GM19328 (cell line): Measurements from ENCODE around the gene ZNF771.

Experiments used
- ATAC-seq: cut with Tn5 transposase; IDR thresholded peaks from one replicate; pipeline ENCODE4 v1.9.1; 2021; ENCODE audit warnings: mild to moderate bottlenecking, moderate library complexity; ENCODE audit not compliant: unreplicated experiment

The ZNF771 gene

GRCh38 chr16:30407102-30407803 is at the start of gene ZNF771:
Gene ZNF771, plus strand, starts transcription at chr16:30407606. Its CDS starts 448 bp downstream, at chr16:30408054.
- peak; percentile 82 for ATAC-seq

DNA sequence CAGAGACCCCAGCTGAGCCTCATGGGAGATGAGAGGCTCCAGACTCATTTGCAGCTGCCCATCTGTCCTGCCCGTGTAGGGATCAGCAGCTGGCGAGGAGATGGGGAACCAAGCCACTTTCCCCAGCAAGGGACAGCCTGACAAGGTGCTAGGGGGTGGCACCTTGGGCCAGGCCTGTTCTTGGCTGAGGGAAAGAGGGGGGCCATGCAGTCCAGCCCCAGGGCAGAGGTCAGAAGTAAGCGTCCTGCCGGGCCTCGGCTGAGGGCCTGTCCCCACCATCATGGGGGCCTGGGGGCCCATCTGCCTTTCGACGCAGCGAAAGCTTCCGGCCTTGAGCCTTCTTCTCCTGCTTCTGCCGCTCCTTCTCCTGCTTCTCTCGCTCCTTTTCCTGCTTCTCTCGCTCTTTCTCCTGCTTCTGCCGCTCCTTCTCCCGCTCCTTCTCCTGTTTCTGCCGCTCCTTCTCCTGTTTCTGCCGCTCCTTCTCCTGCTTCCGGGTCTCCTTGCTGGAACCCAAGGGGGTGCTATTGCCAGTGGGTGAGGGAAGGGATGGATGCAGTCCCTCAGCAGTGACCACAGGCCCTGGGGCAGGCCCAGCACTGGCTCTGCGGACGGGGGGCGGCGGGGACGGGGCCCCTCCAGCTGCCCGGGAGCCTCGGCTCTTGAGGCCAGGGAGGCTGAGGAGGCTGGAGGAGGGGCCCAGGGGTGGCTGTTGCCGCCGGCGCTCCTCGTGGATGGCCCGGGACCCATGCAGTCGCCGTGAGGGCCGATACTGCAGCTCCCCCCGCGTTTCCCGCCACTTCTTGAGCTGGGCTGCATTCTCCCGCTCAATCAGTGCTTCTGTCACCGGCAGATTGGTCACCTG is 49.5 kb upstream of the ZNF771 start:
- no peak for ATAC-seq

DNA sequence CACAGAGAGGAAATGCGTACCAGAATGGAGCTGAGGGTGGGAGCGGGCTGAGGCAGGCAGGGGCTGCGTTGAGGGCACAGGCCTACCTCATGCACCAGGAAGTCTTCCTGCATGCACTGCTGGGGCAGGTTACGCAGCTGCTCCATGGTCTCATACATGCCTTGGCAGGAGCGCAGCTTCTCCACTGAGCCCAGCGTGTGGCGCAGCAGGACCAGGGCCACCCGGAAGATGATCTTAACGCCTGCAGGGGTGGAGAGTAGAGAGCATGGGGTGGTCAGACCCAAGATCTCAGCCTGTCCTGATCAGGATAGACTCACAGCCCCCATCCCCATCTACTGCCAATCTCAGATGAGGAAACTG is 48.8 kb upstream of the ZNF771 start:
- ATAC-seq, result no peak

GRCh38 chr16:30358990-30359870 is 48.2 kb upstream of the ZNF771 start:
- no peak for ATAC-seq

- no peak for ATAC-seq
These were observed 47.6 kb upstream of the ZNF771 start for GRCh38 chr16:30359871-30360170.

GRCh38 chr16:30361180-30361579 is 46.2 kb upstream of the ZNF771 start:
- no peak for ATAC-seq

DNA sequence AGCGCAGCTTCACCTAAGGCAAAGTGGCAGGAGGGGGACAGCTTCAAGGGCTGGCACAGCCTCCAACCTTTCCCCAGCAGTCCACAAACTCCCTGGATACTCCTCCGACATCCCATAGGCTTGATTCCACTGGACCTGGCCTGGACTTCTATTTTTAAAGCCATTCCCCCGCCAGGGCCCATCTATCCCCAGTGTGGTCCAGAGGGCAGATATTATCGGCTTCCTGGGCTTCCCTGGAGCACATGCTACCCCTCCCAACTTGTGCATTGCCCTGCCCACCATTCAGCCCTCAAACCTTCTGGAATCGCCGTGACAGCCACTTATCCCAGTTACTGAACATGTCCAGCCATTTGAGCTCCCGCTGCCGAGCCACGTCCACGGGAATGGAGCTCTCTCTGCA is 42.2 kb upstream of the ZNF771 start:
- ATAC-seq, result no peak

- no peak for ATAC-seq
These were observed 40.9 kb upstream of the ZNF771 start for GRCh38 chr16:30366511-30366910.

DNA sequence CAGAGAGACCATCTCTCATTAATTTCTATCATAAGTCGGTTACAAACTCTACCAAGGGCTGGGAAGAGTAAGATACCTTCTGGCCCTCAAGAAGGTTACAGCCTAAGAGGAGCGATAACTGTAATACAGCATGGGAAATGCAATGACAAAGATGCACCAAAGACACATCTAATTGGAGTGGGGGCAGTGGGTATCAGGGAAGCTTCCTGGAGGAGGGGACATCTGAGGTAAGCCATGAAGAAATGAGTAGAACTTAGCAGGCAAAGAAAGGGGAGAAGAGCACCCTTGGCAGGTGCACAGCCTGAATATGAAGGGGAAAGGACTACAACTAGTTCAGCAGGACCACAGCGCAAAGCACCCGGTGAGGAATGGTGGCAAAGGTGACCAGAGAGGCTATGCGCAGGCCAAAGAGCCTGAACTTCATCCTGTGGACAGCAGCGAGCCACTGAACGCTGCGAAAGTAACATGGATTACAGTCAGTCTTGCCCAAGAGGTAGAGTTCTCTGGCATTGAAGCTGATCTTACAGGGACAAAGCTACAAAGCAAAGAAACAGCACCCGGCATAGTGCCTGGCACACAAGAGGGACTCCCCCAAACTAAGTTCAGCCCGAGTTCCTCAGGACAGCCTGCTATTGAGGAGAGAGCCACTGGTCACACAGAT is 39.9 kb upstream of the ZNF771 start:
- no peak for ATAC-seq

GRCh38 chr16:30368122-30368791 is 39.1 kb upstream of the ZNF771 start:
- ATAC-seq, result no peak

- no peak for ATAC-seq
These were observed 38.7 kb upstream of the ZNF771 start for GRCh38 chr16:30368792-30369090.

DNA sequence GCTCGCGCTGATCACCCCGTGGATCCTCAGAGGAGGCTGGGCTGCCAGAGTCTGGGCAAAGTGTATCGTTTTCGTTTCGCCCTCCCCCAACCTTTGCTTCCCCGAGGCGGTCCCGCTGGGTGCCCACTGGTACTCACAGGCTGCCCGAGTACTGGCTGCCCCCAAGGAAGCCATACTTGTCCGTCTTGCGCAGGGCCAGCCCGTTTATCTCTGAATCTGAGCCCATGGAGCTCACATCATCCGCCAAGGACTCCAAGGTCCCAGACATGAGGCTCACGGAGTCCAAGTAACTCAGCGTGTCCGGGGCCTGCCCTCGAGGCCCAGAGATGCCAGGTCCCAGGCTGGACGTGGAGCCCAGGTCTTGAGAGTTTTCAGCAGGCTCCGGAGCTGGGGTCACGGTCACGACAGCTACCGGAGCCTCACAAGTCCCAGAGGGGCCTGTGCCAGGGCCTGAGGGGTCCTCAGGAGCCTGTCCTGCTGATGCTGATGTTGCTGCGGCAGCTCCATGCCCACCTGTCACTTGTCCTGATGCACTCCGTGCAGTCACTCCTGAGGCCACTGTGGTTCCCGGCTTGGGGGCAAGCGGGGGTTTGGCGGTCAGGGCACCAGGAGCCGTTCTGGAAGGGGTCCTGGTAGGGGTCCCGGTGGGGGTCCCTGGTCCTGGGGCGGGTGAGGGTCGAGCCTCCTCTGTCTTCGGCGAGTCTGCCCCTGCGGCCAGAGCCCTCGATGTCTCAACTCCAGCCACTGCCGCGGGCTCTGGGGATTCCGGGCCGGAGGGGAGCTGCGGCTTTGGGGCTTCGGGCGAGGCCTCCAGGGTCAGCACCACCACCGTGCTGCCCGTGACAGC is 38.1 kb upstream of the ZNF771 start:
- no peak for ATAC-seq

DNA sequence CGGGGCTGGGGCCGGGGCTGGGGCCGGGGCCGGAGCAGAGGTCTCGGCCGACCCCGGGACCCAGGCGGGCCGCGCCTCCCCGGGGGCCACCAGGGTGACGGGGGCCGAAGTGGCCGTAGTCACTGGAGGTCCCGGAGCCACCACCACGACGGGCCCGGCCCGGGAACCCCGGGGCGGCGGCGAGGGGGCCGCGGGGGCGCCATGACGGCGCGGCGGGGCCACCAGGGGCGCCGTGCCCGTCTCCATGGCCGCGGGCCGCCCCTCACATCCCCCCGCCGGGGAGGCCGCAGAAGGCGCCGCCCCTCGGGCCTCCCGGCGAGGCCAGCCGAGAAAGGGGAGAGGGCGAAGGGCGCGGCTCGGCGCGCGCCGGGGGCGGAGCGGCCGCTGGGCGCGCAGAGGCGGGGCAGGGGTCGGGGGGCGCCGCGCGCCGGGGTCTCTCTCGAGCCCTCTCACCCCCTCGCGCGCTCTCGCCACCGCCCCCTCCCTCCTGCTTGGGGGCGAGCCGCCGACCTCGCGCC is 37.4 kb upstream of the ZNF771 start:
- no peak for ATAC-seq

DNA sequence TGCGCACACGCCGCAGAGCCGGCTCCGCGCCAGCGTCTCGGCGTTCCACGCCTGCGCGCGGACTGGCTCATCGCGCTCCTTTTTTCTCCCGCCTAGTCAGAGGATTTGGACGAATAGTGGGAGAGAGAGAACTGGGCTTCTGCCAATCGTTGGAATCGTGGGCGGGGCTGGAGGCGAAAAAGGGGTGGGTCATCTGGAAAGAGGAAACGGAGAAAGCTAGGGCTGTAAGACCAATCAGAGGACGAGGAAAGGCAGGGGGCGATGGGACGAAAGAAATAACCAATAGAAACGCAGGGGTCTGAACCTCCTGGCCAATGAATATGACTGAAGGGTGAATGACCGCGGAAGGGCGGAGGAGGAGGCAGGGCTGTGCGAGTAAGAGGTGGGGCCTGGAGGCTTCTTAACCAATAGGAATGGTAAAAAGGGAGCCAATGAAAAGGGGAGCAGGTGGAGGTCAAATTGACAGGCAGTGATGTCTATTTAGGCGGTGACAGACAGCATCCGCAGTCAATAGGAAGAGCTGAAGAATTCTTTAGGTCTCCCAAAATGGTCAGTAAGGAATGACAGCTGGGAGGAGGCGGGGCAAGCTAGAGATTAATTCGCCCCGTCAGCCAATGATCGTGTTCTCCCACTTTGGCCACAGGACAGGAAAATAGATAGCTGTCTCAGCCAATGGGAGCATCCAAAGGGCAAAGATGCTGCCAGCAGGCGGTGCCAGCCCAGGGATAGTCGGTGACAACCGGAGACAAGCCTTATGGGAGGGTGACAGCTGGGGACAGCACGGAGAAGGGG is 36.8 kb upstream of the ZNF771 start, which contains the start of gene TBC1D10B:
Gene TBC1D10B (minus strand): TSS at position 39 of the 792 bp plus-strand sequence. CDS start 311 bp downstream, outside the sequence.
- ATAC-seq, result peak; percentile 70

GRCh38 chr16:30371248-30371816 is 36.1 kb upstream of the ZNF771 start:
- ATAC-seq, result no peak

- no peak for ATAC-seq
These were observed 35.2 kb upstream of the ZNF771 start for GRCh38 chr16:30372038-30372712.

DNA sequence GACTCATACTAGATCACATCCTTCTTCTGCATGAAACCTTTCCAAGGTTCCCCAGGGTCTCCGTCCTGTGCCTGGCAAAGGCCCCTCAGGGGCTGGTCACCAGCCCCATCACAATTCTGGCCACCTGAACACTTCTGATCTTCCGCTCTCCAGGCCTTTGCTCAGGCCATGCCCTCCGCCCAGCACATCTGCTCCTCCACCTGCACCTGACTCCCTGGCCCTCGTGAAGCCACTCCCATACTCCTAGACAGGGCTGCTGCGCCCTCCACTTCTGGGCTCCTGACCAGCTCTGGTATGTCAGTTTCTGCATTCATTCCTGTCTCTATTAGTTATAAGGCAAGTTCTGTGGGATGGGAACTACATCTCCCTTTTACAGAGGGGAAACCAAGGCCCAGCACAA is 34.7 kb upstream of the ZNF771 start:
- ATAC-seq, result no peak

- no peak for ATAC-seq
These were observed 32.9 kb upstream of the ZNF771 start, which contains the start of gene MYL11 for GRCh38 chr16:30374538-30374937. Gene MYL11, plus strand, starts transcription at chr16:30374802. Its CDS starts 56 bp downstream, at chr16:30374858.
